ENCODE results near the gene KDM4B.

Gene KDM4B

GRCh38 chr19:5035793-5036697 lies 67.1 kb downstream of the KDM4B start:
- DNase-seq (ENCODE audit: low read depth): no peak

DNA sequence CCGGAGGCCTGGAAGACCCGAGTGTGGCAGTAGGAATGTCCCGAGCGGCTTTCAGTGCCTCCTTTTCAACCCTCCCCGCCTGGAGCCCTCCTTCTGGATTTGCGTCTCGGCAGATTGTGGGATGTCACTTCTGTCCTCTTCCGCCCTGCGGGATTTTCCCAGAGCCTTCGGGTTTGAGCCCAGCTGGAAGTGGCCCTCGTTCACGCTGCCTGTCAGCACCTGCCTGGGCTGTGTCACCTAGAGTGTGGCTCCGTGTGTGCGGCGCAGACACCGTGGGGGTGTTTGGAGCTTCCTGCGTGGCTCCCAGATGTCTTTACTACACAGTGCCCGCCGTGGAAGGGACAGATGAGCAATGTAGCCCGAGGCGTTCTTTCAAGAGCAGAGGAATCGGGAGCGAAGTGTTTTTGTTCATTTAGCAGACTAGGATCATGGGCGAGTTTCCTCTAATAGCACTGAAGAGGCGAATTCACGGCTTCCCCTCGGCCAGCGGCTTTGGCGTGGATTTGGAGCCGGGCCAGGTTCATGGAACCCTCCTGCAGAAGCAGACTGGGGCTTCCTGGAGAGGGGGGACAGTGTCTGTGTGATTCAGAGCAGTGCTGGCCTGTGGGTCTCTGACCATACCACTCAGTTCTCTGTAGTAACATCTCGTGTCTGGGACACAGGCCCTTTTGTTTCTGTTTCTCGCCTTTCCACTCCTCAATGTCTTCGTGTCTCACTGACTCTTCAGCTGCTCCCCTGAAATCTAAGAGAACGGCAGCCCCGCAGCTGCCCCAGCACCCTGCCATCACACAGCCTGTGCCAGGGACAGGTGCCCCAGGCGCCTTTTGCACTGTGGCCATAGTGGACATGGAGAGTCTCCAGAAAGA lies 68.0 kb downstream of the KDM4B start:
- peak; percentile 56 for DNase-seq (ENCODE audit: low read depth)

GRCh38 chr19:5037936-5038335 lies 69.0 kb downstream of the KDM4B start:
- DNase-seq (ENCODE audit: low read depth): no peak

GRCh38 chr19:5038631-5039271 lies 69.8 kb downstream of the KDM4B start:
- DNase-seq (ENCODE audit: low read depth): no peak

GRCh38 chr19:5039642-5040543 lies 71.0 kb downstream of the KDM4B start:
- no peak for DNase-seq (ENCODE audit: low read depth)

DNA sequence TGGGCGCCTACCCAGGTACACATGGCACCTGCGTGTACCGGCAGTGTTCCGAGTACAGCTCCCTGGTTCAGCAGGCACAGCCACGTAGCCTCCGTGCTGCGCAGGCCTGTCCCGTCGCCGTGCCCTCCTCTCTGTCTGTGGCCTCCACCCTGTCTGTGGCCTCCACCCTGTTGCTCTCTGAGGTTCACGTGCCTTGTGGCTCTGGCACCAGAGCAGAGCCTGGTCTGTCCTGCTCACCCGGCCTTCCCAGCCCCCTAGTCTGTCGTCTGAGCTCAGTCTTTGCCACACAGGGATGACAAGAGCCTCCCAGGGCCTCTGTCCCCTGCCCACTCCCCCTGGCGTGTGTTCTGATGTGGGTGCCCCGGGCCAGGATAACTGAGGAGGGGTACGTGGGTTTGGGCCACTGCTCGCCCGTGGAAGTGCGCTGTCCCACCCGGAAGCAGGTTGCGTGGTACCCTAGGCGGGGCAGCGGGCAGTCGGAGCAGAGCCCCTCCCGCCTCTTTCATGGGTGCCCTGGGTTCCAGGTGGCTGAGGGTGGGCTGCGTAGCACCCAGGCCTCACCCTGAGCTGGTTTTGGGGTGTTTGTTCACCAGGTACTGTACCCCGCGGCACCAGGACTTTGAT lies 71.7 kb downstream of the KDM4B start:
- DNase-seq (ENCODE audit: low read depth): no peak

GRCh38 chr19:5041168-5041912 lies 72.4 kb downstream of the KDM4B start:
- no peak for DNase-seq (ENCODE audit: low read depth)

GRCh38 chr19:5041913-5042187 lies 72.9 kb downstream of the KDM4B start:
- no peak for DNase-seq (ENCODE audit: low read depth)

DNA sequence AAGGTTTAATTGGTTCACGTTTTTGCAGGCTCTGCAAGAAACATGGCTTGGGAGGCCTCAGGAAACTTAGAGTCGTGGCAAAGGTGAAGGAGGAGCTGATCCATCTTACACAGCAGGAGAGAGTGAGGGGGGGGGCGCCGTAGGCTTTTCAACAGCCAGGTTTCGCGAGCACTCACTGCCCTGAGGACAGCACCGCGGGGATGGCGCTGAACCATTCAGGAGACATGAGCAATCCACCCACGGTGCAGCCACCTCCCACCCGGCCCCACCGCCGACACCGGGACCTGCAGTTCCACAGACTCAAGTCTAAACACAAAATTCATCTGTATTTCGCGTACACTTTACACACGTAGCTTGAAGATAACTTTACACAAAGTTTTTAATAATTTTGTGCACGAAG lies 73.6 kb downstream of the KDM4B start:
- DNase-seq (ENCODE audit: low read depth): no peak

DNA sequence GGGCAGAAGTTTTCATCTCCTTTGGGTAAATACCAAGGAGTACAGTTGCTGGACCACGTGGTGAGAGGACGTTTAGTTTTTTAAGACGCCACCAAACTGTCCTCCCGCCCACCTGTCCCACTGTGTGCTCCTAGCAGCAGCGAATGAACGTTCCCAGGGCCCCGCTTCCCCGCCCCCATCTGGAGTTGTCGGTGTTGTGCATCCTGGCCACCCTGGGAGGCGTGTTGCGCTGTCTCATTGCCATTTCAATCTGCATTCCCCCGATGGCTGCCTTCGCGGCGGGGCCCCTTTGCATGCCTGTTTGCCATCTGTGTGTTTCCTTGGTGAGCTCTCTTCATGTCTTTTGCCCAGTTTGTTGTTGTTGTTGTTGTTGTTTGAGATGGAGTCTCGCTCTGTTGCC lies 76.1 kb downstream of the KDM4B start:
- no peak for DNase-seq (ENCODE audit: low read depth)

DNA sequence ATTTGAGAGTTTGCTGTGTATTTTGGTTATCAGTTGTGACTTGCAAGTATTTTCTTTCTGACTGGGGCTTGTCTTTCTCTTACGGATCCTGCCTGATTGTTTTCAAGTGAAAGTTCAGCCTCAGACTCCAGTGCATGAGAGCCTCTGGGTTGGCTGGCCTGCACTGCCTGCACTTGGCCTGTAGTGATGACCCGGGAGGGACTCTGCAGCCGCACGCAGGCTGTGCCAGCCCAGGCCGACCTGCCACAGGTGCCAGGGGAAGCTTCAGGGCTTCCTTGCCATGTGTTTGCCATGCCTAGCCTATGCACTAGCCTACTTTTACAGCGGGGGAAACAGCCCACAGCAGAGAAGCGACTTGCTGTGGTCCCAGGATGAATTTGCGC lies 77.0 kb downstream of the KDM4B start:
- DNase-seq (ENCODE audit: low read depth): no peak

GRCh38 chr19:5046339-5047039 lies 77.6 kb downstream of the KDM4B start:
- peak; percentile 74 for DNase-seq (ENCODE audit: low read depth)

GRCh38 chr19:5047251-5047935 lies 78.5 kb downstream of the KDM4B start:
- no peak for DNase-seq (ENCODE audit: low read depth)

- DNase-seq (ENCODE audit: low read depth): peak; percentile 67
Observed at GRCh38 chr19:5048091-5048726, 79.3 kb downstream of the KDM4B start.

GRCh38 chr19:5048727-5049553 lies 80.0 kb downstream of the KDM4B start:
- no peak for DNase-seq (ENCODE audit: low read depth)

- no peak for DNase-seq (ENCODE audit: low read depth)
Observed at GRCh38 chr19:5049561-5049960, 80.6 kb downstream of the KDM4B start.

DNA sequence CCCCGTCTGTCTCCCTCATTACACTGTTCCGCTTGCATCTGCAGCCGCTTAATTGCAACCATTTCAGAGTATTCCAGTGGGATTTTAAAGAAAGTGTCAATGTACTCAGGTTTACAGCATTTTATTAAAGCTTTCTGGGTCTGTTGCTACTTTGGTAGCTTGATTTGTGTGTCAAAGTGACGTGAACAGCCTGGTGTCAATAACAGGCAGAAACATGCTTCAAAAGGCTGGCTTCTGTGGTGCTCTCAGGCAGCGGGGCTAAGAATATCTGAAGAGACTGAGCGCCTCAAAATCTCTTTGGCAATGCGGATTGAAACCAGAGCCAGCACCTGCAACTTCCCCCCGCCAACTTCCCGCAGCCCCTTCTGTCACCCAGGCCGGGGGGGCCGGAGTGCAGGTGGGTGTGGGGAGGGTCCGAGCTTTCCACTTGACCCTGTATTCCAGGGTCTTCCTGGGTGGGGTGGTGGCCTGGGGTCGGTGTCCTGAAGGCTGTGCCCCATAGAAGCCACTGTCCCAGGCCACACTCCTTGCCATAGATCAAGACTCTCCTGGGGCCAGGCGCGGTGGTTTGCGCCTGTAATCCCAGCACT lies 81.2 kb downstream of the KDM4B start:
- no peak for DNase-seq (ENCODE audit: low read depth)

DNA sequence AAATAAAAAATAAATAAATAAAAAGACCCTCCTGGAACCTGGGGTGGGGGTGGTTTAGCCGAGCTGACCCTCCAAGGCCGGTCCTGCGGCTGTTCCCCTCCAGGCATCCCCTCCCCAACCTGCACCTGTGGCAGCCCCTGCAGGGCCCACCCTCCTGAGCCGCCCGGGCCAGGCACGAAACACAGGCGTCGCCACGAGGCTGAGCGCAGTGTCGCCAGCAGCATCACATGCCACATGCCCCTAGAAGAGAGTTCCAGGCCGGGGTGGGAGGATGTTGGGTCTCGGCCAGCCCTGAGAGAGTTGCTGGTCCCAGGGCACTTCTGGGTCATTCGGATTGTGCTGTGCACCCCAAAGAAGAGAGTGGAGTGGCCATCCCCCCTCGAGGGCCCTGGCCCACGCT lies 82.0 kb downstream of the KDM4B start:
- DNase-seq (ENCODE audit: low read depth): no peak

Data from GM04504 (cell line).